NT2/D1 (cell line): Measurements from ENCODE around the gene NHERF2.

Source experiments
- SUZ12 ChIP-seq: IDR thresholded peaks from 2 replicates; pipeline ENCODE4 v1.6.1; 2011; ENCODE audit not compliant: insufficient read length, insufficient read depth; ENCODE audit errors: extremely low read depth
- ZNF274 ChIP-seq: IDR thresholded peaks from 2 replicates; pipeline ENCODE4 v1.6.1; 2011; ENCODE audit warnings: mild to moderate bottlenecking, low read depth, low read length

GRCh38 chr16:2028146-2028545, 1.4 kb downstream of the NHERF2 start:
- TF ChIP-seq ZNF274, result no peak
- TF ChIP-seq SUZ12, result no peak
